Measurements from ENCODE around the gene SPATA31D4.

The SPATA31D4 gene

DNA sequence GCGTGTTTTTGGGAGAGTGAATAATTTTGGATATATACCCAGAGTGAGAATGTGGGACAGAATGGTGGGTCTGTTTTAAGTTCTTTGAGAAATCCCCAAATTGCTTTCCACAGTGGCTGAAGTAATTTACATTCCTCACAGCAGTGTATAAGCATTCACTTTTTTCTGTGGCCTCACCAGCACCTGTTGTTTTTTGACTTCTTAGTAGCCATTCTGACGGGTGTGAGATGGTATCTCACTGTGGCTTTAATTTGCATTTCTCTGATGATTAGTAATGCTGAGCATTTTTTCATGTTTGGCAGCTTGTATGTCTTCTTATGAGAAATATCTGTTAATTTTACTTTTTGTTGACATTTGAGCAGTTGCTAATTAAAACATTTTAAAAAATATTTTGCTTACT lies 51.0 kb downstream of the SPATA31D4 start:
- Mint-ChIP-seq H3K4me3 (no peak overlapping the region), H3K27me3 (ENCODE audit: low read depth) (no peaks in the 10 kb centered on the region), H3K4me1 (ENCODE audit: low read depth) (no peaks in the 10 kb centered on the region), H3K27ac (no peak overlapping the region), H3K9me3 (peaks cover 8% of the 10 kb centered on the region), H3K36me3 (ENCODE audit: low read depth) (no peaks in the 10 kb centered on the region)
- DNase-seq (ENCODE audit: low spot score) = no peak

DNA sequence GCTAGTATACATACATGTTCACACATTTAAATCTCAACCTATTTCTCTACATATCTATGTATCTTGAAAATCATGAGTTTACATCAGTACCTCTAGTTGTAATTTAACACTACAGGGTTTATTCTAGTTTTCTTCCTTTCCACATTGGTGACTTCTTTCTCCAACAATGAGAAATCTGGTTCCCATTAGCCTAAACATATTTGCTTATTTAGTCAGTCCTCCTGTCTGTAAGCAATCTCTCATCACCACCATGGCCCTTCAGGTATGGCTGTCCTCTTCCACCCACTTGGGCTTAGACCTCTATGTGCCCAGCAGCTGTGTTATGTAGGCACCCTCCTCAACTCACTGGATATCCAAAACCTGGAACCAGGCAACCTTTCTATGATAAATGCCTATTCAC lies 52.3 kb downstream of the SPATA31D4 start:
- no peaks in the 10 kb centered on the region for H3K36me3 Mint-ChIP-seq (ENCODE audit: low read depth)
- no peak overlapping the region for H3K27ac Mint-ChIP-seq
- no peaks in the 10 kb centered on the region for H3K4me1 Mint-ChIP-seq (ENCODE audit: low read depth)
- H3K27me3 Mint-ChIP-seq (ENCODE audit: low read depth) = no peaks in the 10 kb centered on the region
- DNase-seq (ENCODE audit: low spot score) = no peak
- H3K9me3 Mint-ChIP-seq = peaks cover 7% of the 10 kb centered on the region
- no peak overlapping the region for H3K4me3 Mint-ChIP-seq

DNA sequence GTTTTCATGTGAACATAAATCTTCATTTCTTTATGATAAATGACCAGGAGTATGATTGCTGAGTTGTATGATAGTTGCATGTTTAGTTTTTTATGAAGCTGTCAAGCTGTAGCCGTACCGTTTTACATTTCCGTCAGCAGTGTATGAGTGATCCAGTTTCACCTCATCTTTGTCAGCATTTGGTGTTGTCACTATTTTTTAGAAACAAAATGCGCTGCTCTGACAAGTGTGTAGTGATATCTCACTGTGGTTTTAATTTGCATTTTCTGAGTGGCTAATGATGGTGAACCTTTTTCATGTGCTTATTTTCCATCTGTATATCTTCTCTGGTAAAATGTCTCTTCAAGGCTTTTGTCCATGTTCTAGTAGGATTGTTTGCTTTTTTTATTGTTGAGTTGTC lies 53.7 kb downstream of the SPATA31D4 start:
- Mint-ChIP-seq H3K4me3 (no peak overlapping the region), H3K27me3 (ENCODE audit: low read depth) (no peaks in the 10 kb centered on the region), H3K4me1 (ENCODE audit: low read depth) (no peaks in the 10 kb centered on the region), H3K36me3 (ENCODE audit: low read depth) (no peaks in the 10 kb centered on the region), H3K9me3 (no peaks in the 10 kb centered on the region), H3K27ac (no peak overlapping the region)
- no peak for DNase-seq (ENCODE audit: low spot score)

All from T-helper 2 cell treated with Interferon-gamma antibody and Interleukin-4, amounts not matched to agents 5 μg/mL and 100 μg/mL, for 36 hours (primary cell).